ENCODE results near the gene MYO1D. TPM values are rescaled to one million over a fixed set of nuclear protein-coding genes. Genes with fewer than 3 reads are reported as not detected.

Gene MYO1D
- total and polyA plus RNA-seq, 2 of the 13 experiments (the other 11 are each of a cell fraction or from before 2014, with no cell fraction given): 13.2 to 17.3 TPM

DNA sequence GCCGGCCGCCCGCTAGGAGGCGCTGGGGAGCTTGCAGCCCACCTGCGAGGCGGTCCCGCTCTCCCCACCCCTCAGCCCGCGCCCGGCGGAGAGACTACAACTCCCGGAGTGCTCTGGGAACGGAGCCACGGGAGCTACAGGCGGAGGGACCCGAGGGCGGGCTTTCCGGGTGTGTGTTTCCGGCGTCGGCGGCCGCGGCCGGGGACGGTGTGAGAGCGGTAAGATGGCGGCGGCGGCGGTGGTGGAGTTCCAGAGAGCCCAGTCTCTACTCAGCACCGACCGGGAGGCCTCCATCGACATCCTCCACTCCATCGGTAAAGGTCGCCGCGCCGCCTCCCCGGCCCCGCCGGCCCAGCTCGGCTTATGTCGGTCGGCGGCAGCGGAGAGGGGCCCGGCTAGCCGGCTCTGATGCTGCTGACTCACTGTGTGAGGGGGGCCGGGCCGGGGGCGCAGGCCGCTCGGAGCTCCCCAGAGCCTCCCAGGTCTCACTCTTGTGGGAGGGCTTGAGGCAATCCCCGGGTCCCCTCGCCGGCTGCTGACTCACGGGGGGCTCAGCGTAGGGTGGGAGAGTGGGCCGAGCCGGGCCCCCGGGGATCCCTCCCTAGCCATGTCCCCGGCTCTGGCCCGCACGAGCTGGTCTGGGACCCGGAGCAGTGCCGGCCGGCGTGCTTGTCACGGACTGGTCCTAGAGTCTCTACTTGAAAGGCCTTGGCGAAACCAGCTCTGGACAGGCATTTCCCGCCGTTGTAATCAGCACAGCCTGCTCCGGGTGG lies 432.4 kb downstream of the MYO1D start, which contains the start of gene PSMD11 (continued):
- TF ChIP-seq NR2F6 (IDR thresholded peaks at IDR 0.05): no peak
- TF ChIP-seq NR2F6 (CRISPR knock-in tag; IDR thresholded peaks at IDR 0.05): no peak
- no peak for TF ChIP-seq ZNF652 (CRISPR knock-in tag; IDR thresholded peaks at IDR 0.05; ENCODE audit: borderline replicate concordance, low read depth)
- peak; percentile 25; the same call in 1 of the 2 replicates for TF ChIP-seq ZNF777 (CRISPR knock-in tag; IDR thresholded peaks at IDR 0.05)
- no peak for TF ChIP-seq HMG20B (CRISPR knock-in tag; conservative IDR thresholded peaks at IDR 0.05)
- TF ChIP-seq ZNF605 (CRISPR knock-in tag; IDR thresholded peaks at IDR 0.05): no peak
- TF ChIP-seq, protein P1, sequence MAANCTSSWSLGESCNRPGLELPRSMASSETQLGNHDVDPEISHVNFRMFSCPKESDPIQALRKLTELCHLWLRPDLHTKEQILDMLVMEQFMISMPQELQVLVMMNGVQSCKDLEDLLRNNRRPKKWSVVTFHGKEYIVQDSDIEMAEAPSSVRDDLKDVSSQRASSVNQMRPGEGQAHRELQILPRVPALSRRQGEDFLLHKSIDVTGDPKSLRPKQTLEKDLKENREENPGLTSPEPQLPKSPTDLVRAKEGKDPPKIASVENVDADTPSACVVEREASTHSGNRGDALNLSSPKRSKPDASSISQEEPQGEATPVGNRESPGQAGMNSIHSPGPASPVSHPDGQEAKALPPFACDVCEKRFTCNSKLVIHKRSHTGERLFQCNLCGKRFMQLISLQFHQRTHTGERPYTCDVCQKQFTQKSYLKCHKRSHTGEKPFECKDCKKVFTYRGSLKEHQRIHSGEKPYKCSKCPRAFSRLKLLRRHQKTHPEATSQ (CRISPR knock-in tag; IDR thresholded peaks at IDR 0.05; ENCODE audit: borderline replicate concordance): 0 out of 2 replicates have a peak, but pooled peaks have one; percentile 6
- TF ChIP-seq, protein P2, sequence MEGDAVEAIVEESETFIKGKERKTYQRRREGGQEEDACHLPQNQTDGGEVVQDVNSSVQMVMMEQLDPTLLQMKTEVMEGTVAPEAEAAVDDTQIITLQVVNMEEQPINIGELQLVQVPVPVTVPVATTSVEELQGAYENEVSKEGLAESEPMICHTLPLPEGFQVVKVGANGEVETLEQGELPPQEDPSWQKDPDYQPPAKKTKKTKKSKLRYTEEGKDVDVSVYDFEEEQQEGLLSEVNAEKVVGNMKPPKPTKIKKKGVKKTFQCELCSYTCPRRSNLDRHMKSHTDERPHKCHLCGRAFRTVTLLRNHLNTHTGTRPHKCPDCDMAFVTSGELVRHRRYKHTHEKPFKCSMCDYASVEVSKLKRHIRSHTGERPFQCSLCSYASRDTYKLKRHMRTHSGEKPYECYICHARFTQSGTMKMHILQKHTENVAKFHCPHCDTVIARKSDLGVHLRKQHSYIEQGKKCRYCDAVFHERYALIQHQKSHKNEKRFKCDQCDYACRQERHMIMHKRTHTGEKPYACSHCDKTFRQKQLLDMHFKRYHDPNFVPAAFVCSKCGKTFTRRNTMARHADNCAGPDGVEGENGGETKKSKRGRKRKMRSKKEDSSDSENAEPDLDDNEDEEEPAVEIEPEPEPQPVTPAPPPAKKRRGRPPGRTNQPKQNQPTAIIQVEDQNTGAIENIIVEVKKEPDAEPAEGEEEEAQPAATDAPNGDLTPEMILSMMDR (CRISPR knock-in tag; IDR thresholded peaks at IDR 0.05): peak; percentile 93
- no peak for TF ChIP-seq GTF2F1 (IDR thresholded peaks at IDR 0.05; ENCODE audit: low read length)
- peak; percentile 67; the same call in 1 of the 2 replicates for TF ChIP-seq ZNF746 (CRISPR knock-in tag; IDR thresholded peaks at IDR 0.05)
- 0 out of 2 replicates have a peak, but pooled peaks have one; percentile 11 for TF ChIP-seq FOXJ3 (CRISPR knock-in tag; IDR thresholded peaks at IDR 0.05; ENCODE audit: borderline replicate concordance)
- TF ChIP-seq, protein P3, sequence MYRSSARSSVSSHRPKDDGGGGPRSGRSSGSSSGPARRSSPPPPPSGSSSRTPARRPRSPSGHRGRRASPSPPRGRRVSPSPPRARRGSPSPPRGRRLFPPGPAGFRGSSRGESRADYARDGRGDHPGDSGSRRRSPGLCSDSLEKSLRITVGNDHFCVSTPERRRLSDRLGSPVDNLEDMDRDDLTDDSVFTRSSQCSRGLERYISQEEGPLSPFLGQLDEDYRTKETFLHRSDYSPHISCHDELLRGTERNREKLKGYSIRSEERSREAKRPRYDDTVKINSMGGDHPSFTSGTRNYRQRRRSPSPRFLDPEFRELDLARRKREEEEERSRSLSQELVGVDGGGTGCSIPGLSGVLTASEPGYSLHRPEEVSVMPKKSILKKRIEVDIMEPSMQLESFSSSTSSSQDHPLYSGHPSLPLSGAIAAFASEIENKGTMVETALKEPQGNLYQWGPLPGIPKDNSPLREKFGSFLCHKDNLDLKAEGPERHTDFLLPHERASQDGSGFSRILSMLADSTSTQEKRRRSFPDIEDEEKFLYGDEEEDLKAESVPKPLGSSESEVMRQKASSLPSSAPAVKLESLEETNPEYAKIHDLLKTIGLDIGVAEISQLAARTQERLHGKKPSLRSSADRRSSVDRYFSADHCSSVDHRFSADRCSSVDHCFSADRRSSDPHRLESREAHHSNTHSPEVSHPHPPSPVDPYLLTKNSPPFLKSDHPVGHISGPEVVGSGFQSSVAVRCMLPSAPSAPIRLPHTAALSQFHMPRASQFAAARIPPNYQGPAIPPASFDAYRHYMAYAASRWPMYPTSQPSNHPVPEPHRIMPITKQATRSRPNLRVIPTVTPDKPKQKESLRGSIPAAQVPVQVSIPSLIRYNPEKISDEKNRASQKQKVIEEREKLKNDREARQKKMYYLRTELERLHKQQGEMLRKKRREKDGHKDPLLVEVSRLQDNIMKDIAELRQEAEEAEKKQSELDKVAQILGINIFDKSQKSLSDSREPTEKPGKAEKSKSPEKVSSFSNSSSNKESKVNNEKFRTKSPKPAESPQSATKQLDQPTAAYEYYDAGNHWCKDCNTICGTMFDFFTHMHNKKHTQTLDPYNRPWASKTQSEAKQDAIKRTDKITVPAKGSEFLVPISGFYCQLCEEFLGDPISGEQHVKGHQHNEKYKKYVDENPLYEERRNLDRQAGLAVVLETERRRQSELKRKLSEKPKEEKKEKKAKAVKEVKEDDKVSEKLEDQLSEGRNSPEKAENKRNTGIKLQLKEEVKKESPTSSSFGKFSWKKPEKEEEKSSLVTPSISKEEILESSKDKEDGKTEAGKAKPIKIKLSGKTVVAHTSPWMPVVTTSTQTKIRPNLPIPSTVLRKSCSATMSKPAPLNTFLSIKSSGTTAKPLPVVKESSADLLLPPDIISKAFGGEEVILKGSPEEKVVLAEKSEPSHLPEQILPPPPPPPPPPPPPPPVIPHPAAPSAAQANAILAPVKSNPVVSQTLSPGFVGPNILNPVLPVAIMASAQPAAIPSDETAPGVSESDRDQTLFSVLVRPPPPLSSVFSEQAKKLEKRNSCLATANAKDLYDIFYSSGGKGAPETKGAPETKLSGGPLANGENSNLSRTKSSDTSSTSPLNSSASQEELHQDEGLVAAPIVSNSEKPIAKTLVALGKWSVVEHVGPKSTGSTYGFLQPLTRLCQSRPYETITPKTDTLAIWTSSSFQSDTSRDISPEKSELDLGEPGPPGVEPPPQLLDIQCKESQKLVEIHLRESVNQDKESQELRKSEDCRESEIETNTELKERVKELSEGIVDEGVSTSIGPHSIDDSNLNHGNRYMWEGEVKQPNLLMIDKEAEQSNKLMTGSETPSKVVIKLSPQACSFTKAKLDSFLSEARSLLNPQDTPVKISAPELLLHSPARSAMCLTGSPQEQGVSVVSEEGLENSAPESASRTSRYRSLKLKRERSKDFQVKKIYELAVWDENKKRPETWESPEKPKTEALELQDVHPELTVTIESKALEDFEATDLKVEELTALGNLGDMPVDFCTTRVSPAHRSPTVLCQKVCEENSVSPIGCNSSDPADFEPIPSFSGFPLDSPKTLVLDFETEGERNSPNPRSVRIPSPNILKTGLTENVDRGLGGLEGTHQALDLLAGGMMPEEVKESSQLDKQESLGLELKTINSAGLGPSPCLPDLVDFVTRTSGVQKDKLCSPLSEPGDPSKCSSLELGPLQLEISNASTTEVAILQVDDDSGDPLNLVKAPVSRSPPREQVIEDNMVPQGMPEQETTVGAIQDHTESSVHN (CRISPR knock-in tag; IDR thresholded peaks at IDR 0.05): no peak
- TF ChIP-seq, protein P4, sequence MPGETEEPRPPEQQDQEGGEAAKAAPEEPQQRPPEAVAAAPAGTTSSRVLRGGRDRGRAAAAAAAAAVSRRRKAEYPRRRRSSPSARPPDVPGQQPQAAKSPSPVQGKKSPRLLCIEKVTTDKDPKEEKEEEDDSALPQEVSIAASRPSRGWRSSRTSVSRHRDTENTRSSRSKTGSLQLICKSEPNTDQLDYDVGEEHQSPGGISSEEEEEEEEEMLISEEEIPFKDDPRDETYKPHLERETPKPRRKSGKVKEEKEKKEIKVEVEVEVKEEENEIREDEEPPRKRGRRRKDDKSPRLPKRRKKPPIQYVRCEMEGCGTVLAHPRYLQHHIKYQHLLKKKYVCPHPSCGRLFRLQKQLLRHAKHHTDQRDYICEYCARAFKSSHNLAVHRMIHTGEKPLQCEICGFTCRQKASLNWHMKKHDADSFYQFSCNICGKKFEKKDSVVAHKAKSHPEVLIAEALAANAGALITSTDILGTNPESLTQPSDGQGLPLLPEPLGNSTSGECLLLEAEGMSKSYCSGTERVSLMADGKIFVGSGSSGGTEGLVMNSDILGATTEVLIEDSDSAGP (CRISPR knock-in tag; IDR thresholded peaks at IDR 0.05; ENCODE audit: borderline replicate concordance): peak; percentile 91
- TF ChIP-seq GATA4 (IDR thresholded peaks at IDR 0.05; ENCODE audit: borderline replicate concordance, low read depth): no peak
- TF ChIP-seq SNRNP70 (IDR thresholded peaks at IDR 0.05; ENCODE audit: low read depth, low read length): no peak

Data from HepG2 (cell line).